Measurements from ENCODE around the gene FAM124A. TPM values are rescaled to one million over a fixed set of nuclear protein-coding genes. Genes with fewer than 3 reads are reported as not detected.
A peak's percentile ranks its signal among the peaks of the same experiment; 100 is the strongest.

The FAM124A gene
- total RNA-seq, 2 donors from 2014 or later, result 49.7 to 56.6 TPM

GRCh38 chr13:51331354-51331861, 109.2 kb downstream of the FAM124A start:
- Mint-ChIP-seq H3K27me3 (ENCODE audit: insufficient read depth) (peaks cover 6% of the 10 kb centered on the region), H3K4me1 (peaks cover under 1% of the 10 kb centered on the region), H3K4me3 (no peak overlapping the region), H3K9me3 (no peaks in the 10 kb centered on the region), H3K27ac (no peak overlapping the region), H3K36me3 (ENCODE audit: low read depth) (no peaks in the 10 kb centered on the region)
- Histone ChIP-seq H3K4me1 (ENCODE audit: control insufficient read depth, insufficient read depth, low read length) (peaks cover 4% of the 10 kb centered on the region), H3K9me3 (ENCODE audit: control insufficient read depth, low read length) (no peaks in the 10 kb centered on the region), H3K27ac (ENCODE audit: low read depth, low read length) (no peak overlapping the region), H3K4me3 (ENCODE audit: low read length) (no peak overlapping the region), H3K27me3 (ENCODE audit: control insufficient read depth, insufficient read depth, low read length, poor library complexity, severe bottlenecking) (no peaks in the 10 kb centered on the region), H3K9ac (ENCODE audit: extremely low read depth, low read length, poor library complexity, severe bottlenecking) (no peak overlapping the region), H3K36me3 (ENCODE audit: control insufficient read depth, insufficient read depth, low read length) (no peaks in the 10 kb centered on the region)
- TF ChIP-seq, protein P1, sequence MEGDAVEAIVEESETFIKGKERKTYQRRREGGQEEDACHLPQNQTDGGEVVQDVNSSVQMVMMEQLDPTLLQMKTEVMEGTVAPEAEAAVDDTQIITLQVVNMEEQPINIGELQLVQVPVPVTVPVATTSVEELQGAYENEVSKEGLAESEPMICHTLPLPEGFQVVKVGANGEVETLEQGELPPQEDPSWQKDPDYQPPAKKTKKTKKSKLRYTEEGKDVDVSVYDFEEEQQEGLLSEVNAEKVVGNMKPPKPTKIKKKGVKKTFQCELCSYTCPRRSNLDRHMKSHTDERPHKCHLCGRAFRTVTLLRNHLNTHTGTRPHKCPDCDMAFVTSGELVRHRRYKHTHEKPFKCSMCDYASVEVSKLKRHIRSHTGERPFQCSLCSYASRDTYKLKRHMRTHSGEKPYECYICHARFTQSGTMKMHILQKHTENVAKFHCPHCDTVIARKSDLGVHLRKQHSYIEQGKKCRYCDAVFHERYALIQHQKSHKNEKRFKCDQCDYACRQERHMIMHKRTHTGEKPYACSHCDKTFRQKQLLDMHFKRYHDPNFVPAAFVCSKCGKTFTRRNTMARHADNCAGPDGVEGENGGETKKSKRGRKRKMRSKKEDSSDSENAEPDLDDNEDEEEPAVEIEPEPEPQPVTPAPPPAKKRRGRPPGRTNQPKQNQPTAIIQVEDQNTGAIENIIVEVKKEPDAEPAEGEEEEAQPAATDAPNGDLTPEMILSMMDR (conservative IDR thresholded peaks at IDR 0.05), result no peak
- WGBS, 2 experiments (ENCODE audit: insufficient coverage in 1 of 2, insufficient read length in 1 of 2), result 75 to 83% methylated on average over 5 to 6 of the region's 6 CpGs
- peak; percentile 34 for DNase-seq

GRCh38 chr13:51332566-51333361, 110.6 kb downstream of the FAM124A start:
- DNase-seq, result no peak
- peaks cover 4% of the 10 kb centered on the region for H3K4me1 ChIP-seq (ENCODE audit: control insufficient read depth, insufficient read depth, low read length)
- Mint-ChIP-seq H3K36me3 (ENCODE audit: low read depth) (no peaks in the 10 kb centered on the region), H3K27ac (no peak overlapping the region), H3K9me3 (no peaks in the 10 kb centered on the region), H3K4me1 (peaks cover 4% of the 10 kb centered on the region), H3K27me3 (ENCODE audit: insufficient read depth) (peaks cover 6% of the 10 kb centered on the region), H3K4me3 (no peak overlapping the region)
- 90 to 93% methylated on average over 2 of the region's 2 CpGs for WGBS, 2 experiments (ENCODE audit: insufficient coverage in 1 of 2, insufficient read length in 1 of 2)
- no peak overlapping the region for H3K27ac ChIP-seq (ENCODE audit: low read depth, low read length)
- no peaks in the 10 kb centered on the region for H3K27me3 ChIP-seq (ENCODE audit: control insufficient read depth, insufficient read depth, low read length, poor library complexity, severe bottlenecking)
- no peak overlapping the region for H3K9ac ChIP-seq (ENCODE audit: extremely low read depth, low read length, poor library complexity, severe bottlenecking)
- no peak overlapping the region for H3K4me3 ChIP-seq (ENCODE audit: low read length)
- H3K9me3 ChIP-seq (ENCODE audit: control insufficient read depth, low read length), result no peaks in the 10 kb centered on the region
- TF ChIP-seq, protein P1 (conservative IDR thresholded peaks at IDR 0.05), result no peak
- no peaks in the 10 kb centered on the region for H3K36me3 ChIP-seq (ENCODE audit: control insufficient read depth, insufficient read depth, low read length)

DNA sequence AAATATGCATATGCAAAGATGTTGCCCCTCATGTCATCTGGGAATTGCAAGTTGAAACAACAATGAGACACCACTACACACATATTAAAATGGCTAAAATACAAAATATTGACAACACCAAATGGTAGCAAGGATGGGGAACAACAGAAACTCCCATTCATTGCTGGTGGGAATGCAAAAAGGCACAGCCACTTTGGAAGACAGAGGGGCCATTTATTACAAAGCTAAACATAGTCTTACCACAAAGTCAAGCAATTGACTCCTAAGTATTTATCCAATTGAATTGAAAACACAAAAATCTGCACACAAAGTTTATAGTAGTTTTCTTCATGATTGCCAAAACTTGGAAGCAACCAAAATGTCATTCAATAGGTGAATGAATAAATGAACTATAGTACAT, 111.2 kb downstream of the FAM124A start:
- DNase-seq, result no peak
- Histone ChIP-seq H3K9me3 (ENCODE audit: control insufficient read depth, low read length) (no peaks in the 10 kb centered on the region), H3K9ac (ENCODE audit: extremely low read depth, low read length, poor library complexity, severe bottlenecking) (no peak overlapping the region), H3K4me3 (ENCODE audit: low read length) (no peak overlapping the region), H3K4me1 (ENCODE audit: control insufficient read depth, insufficient read depth, low read length) (no peaks in the 10 kb centered on the region), H3K27me3 (ENCODE audit: control insufficient read depth, insufficient read depth, low read length, poor library complexity, severe bottlenecking) (no peaks in the 10 kb centered on the region), H3K27ac (ENCODE audit: low read depth, low read length) (no peak overlapping the region), H3K36me3 (ENCODE audit: control insufficient read depth, insufficient read depth, low read length) (no peaks in the 10 kb centered on the region)
- peaks cover 4% of the 10 kb centered on the region for H3K4me1 Mint-ChIP-seq
- peaks cover 6% of the 10 kb centered on the region for H3K27me3 Mint-ChIP-seq (ENCODE audit: insufficient read depth)
- H3K4me3 Mint-ChIP-seq, result no peak overlapping the region
- no peaks in the 10 kb centered on the region for H3K9me3 Mint-ChIP-seq
- H3K36me3 Mint-ChIP-seq (ENCODE audit: low read depth), result no peaks in the 10 kb centered on the region
- no peak overlapping the region for H3K27ac Mint-ChIP-seq
- TF ChIP-seq, protein P1 (conservative IDR thresholded peaks at IDR 0.05), result no peak

All from endodermal cell (in vitro differentiated cells).